Measurements from ENCODE around the gene PBX2.

PBX2 gene

GRCh38 chr6:32174416-32174815 lies 15.6 kb downstream of the PBX2 start:
- DNase-seq (ENCODE audit: low read depth): no peak

DNA sequence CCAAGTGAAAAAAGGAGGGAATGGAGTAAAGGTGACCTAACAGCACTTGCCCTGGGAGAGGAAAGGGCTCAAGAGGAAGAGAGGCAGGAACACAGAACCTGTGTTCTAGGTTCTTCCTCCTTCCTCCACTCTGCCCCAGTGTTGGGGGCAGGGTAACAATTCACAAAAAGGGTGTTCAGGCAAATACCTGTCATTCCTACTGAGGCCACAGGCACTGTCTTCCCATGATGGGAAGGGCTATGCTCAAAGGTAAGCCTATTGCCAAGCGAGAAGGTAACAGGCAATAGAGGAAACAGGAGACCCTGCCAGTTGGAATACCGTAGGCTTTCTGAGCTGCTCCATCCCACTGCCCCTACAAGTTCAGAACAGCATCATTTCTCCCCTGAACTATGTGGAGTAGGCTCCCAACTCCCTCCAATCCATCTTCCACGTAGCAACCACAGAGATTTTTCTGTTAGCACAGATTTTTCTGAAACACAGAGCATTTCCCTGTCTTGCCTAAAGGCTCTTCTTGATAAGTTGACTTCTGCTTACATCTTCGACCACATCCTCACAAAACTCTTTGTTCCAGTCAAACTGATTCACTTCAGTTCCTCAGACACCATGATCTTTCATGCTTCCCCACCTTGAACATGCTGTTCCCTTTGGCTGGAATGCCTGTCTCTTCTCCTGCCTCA lies 16.8 kb downstream of the PBX2 start:
- no peak for DNase-seq (ENCODE audit: low read depth)

- no peak for DNase-seq (ENCODE audit: low read depth)
Observed at GRCh38 chr6:32171234-32171633, 18.8 kb downstream of the PBX2 start.

- no peak for DNase-seq (ENCODE audit: low read depth)
Observed at GRCh38 chr6:32170294-32170693, 19.7 kb downstream of the PBX2 start.

- DNase-seq (ENCODE audit: low read depth): no peak
Observed at GRCh38 chr6:32168807-32169591, 21.0 kb downstream of the PBX2 start.

DNA sequence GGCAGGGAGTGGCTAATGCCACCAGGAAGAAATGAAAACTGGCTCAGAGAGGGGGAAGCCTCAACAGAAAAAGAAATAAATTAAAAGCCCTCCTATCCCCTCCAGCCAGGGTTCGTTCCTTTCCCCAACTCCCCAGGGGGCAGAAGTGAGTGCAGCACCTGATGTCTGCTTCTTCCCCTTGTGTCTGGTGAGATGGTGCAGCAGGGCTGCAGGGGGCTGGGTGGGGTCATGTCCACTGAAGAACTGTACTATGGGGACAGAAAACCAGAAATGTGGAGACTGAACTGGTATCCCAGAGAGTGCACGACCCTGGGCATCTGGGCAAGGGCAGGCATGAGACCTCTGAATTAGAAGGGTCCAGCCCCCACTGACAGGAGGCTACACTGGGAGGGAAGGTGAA lies 21.7 kb downstream of the PBX2 start:
- no peak for DNase-seq (ENCODE audit: low read depth)

- no peak for DNase-seq (ENCODE audit: low read depth)
Observed at GRCh38 chr6:32167761-32168262, 22.2 kb downstream of the PBX2 start.

DNA sequence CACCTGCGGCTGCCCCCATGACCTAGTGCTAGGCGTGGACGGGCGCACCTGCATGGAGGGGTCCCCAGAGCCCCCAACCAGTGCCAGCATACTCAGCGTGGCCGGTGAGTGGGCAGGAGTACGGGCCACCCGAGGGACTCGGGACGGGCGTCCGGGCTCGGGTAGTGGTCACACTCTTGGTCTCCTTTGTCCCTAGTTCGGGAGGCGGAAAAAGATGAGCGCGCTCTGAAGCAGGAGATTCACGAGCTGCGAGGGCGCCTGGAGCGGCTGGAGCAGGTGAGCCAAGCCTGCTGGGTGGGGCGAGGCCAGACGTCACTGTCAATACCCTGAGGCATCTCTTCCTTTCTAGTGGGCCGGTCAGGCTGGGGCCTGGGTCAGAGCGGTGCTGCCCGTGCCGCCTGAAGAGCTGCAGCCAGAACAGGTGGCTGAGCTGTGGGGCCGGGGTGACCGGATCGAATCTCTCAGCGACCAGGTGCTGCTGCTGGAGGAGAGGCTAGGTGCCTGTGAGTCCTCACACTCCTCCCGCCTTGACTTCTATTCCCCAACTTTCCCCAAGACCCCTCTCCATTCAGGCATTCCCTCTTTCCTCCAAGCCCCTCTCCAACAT lies 22.7 kb downstream of the PBX2 start:
- no peak for DNase-seq (ENCODE audit: low read depth)

DNA sequence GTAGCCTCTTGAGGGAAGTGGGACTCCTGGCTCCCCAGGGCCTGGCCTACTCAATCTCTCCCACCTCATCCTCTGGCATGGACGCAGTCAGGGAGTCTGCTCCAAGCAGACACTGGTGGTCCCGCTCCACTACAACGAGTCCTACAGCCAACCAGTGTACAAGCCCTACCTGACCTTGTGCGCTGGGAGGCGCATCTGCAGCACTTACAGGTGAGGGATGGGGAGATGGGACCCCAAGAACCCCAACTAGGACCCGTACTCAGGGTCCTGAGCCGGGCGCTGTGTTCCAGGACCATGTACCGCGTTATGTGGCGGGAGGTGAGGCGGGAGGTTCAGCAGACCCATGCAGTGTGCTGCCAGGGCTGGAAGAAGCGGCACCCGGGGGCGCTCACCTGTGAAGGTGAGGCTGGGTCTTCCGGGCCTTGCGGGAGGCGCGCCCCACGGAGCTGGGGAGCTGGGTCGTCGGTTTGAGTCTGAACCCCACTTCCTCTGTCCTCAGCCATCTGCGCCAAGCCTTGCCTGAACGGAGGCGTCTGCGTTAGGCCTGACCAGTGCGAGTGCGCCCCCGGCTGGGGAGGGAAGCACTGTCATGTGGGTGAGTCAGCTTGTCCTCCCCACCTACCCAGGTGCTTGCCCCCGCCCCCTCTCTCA lies 23.5 kb downstream of the PBX2 start:
- no peak for DNase-seq (ENCODE audit: low read depth)

DNA sequence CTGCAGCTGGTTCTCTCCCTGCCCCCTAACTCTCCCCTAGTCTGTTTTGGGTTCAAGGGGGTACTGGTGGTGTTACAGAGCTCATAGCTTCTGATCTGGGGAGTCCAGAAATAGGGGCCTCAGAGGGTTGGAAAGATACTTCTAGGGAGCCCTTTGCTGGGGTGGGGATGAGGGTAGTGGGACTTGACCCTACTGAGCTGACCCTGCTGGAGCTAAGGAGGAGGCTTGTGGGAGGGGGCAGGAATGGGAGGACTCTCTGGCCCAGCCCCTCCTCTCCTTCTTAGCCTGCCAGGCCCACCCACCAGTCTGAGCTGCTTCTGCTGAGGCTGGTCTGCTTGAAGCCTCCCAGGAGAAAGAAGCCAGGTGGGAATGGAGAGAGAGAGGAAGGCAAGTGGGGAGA lies 25.7 kb downstream of the PBX2 start, which contains the start of gene EGFL8:
TSS of gene EGFL8 (plus strand) at position 301 of the 400 bp plus-strand sequence. CDS start 1,571 bp downstream, outside the sequence.
- DNase-seq (ENCODE audit: low read depth): no peak

GRCh38 chr6:32163559-32164258 lies 26.3 kb downstream of the PBX2 start:
- no peak for DNase-seq (ENCODE audit: low read depth)

- no peak for DNase-seq (ENCODE audit: low read depth)
Observed at GRCh38 chr6:32158052-32158451, 31.9 kb downstream of the PBX2 start.

GRCh38 chr6:32156891-32157290 lies 33.1 kb downstream of the PBX2 start:
- no peak for DNase-seq (ENCODE audit: low read depth)

DNA sequence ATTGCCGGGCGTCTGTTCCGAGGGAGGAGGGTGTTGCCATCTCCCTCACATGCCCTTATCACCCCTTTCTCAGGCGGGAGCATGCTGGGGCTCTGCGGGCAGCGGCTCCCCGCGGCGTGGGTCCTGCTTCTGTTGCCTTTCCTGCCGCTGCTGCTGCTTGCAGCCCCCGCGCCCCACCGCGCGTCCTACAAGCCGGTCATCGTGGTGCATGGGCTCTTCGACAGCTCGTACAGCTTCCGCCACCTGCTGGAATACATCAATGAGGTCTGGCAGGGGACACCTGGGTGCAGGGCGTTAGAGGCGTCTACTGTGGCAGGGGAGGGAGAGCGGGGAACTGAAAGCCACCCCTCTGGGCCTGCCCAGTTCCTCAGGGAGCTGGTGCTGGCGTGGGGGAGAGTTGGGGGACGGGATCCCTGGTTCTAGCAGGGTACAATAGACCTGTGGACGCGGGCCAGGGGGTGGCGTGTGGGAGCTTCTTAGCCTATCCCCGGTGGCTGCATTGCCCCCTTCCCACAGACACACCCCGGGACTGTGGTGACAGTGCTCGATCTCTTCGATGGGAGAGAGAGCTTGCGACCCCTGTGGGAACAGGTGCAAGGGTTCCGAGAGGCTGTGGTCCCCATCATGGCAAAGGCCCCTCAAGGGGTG lies 35.4 kb downstream of the PBX2 start:
- peak; percentile 46 for DNase-seq (ENCODE audit: low read depth)

- DNase-seq (ENCODE audit: low read depth): peak; percentile 78
Observed at GRCh38 chr6:32153564-32154513, 36.2 kb downstream of the PBX2 start, which contains the start of gene PPT2. Gene PPT2, plus strand, starts transcription at chr6:32154141. Its CDS starts 454 bp downstream, at chr6:32154595.

DNA sequence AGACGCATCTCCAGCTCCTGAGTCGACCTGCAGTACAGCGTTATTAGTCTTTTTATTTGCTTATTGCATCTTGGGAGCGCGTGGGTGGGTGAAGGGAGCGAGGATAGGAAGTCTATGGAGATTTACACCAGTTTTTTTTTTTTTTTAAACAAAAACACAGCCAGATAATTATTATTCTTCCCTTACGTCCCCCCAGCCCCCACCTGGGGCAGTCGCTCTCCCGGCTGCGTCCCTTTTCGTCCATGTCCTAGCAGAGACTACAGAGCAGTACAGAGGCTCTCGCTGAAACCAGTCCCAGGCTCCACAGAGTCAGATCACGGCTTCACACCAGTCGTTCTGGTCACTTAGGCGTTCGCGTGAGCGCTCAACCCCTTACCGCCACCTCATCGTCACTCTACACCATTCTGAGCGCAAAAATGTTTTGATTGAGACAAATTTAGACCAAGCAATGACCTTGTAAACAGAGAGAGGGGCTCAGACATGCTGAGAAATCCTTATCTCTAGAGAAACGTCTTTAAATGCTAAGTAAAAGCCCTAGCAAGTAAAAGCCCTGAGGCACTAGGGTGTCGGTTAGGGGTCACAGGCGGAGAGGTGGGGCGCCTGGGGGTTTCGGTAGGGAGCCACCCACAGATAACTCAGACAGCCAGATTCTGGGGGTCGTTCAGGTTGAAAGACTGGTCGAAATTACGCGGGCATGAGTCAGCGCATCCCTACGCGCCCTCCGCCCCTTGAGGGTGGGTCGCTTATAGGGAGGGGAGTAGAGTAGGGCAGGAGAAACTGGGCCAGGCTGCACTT lies 37.0 kb downstream of the PBX2 start:
- no peak for DNase-seq (ENCODE audit: low read depth)

DNA sequence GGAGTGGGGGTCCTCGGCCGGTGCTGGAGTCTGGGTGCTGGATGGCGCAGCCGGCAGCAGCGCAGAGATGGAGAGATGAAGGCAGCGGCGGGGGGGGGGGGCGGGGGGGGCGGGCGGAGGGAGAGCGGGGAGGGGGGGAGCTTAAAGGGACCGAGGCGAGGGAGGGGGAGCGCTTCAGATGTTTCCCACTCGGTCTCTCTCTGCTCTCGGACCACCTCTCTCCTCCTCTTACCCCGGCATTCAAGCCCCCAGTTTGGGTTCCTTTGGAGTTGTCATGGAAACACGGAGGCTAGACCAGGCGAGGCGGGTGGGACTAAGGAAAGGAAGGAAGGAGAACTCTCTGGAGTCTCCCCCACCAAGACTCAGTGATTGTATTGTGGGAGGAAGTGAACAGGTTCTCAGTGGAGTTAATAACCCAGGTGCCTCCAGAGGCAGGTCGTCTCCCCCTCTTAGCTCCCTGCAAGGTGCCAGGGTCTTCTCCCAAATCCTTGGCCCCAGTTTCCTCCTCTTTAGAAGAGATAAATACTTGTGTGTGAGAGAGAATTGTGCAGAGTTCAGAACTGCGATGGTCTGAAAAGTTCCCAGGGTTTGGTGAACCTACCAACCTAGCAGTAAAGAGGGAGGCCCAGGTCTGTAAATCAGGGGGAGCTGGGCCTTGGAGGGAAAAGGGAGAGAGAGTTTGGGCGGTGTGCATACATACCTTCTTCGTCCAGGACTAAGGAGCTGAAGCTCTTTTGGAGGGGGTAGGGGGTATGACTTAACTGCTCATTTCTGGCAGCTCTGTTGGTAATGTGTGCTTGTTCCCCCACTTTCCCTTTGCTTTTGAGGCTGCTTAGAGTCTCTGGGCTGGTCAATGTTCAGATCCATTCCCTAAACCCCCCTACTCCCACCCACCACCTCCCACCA lies 37.9 kb downstream of the PBX2 start, which contains the start of gene PRRT1:
TSS of gene PRRT1 (minus strand) at position 77 of the 906 bp plus-strand sequence. CDS start 112 bp downstream, outside the sequence.
- no peak for DNase-seq (ENCODE audit: low read depth)

Measured in activated T-cell treated with anti-CD3 and anti-CD28 coated beads for 48 hours (primary cell).